ENCODE measurements around the gene MT4.

GRCh38 chr16:56549161-56549560 is 15.7 kb upstream of the MT4 start:
- TF ChIP-seq, protein P1, sequence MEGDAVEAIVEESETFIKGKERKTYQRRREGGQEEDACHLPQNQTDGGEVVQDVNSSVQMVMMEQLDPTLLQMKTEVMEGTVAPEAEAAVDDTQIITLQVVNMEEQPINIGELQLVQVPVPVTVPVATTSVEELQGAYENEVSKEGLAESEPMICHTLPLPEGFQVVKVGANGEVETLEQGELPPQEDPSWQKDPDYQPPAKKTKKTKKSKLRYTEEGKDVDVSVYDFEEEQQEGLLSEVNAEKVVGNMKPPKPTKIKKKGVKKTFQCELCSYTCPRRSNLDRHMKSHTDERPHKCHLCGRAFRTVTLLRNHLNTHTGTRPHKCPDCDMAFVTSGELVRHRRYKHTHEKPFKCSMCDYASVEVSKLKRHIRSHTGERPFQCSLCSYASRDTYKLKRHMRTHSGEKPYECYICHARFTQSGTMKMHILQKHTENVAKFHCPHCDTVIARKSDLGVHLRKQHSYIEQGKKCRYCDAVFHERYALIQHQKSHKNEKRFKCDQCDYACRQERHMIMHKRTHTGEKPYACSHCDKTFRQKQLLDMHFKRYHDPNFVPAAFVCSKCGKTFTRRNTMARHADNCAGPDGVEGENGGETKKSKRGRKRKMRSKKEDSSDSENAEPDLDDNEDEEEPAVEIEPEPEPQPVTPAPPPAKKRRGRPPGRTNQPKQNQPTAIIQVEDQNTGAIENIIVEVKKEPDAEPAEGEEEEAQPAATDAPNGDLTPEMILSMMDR (IDR thresholded peaks at IDR 0.05): no peak
- no peak for TF ChIP-seq POLR2A (IDR thresholded peaks at IDR 0.05)

Data from heart left ventricle (tissue), 13 donors.